K562 (cell line): ENCODE data around the gene JMY. TPM values are rescaled to one million over a fixed set of nuclear protein-coding genes. Genes with fewer than 3 reads are reported as not detected.

Experiments used
- ATAC-seq: fragments of 200-7000 bp; cut with Tn5 transposase; 3 replicates; pipeline ENCODE4 v1.9.1; 2020; ENCODE audit warnings: moderate library complexity
- BruUV-seq: library from RNA; stranded (reverse); fragments of 400-500 nt; replicated peaks from 2 replicates; lab custom pipeline; 2021; lab: Mats Ljungman, UMichigan
- CTCF ChIA-PET: fragments of 300-600 bp; formaldehyde crosslinking; extraction: SDS; loops from one replicate; lab custom pipeline; 2021; ENCODE audit warnings: low intra/inter-chr PET ratio; lab: Yijun Ruan, JAX
- POLR2A ChIA-PET: fragments of 300-600, 350-650 bp; sonication (Branson Sonifier 250); formaldehyde crosslinking; extraction: SDS; loops from one replicate; lab custom pipeline; 2021; ENCODE audit warnings: antibody characterized with exemption, inconsistent platforms; lab: Yijun Ruan, JAX
- DNase-seq, 4 experiments: peaks; one replicate each; pipeline versions ENCODE4 v3.0.0 to v3.0.0-alpha.2; 2011 to 2018; ENCODE audit warnings: low spot score in 3 of 4, mixed read lengths in 3 of 4; ENCODE audit errors: extremely low read depth in 1 of 4
- FAIRE-seq: peaks from 2 replicates; lab custom pipeline; 2011; peaks lifted over from hg19 to GRCh38; lab: Jason Lieb, UNC
- H2AFZ ChIP-seq: 2 replicates; pipeline ENCODE4 v1.6.0; 2011; ENCODE audit warnings: low read depth, low read length, control low read depth, inconsistent platforms
- H3K27ac ChIP-seq: fragments of 200-600 bp; 3 replicates; pipeline ENCODE4 v1.8.0; 2011; ENCODE audit warnings: low read depth, mild to moderate bottlenecking, control low read depth, inconsistent platforms, low read length, moderate library complexity, mixed read lengths; ENCODE audit errors: extremely low read depth
- H3K27me3 ChIP-seq, 2 experiments: fragments of 300-600 bp in 1 of 2; 2 replicates in 1 of 2; 3 replicates in 1 of 2; pipeline versions ENCODE4 v1.6.0 to v1.8.0; 2011; ENCODE audit warnings: inconsistent platforms in 2 of 2, low read length in 2 of 2, mild to moderate bottlenecking in 1 of 2, mixed read lengths in 1 of 2, moderate library complexity in 1 of 2; ENCODE audit not compliant: control insufficient read depth in 2 of 2, insufficient read depth in 2 of 2
- H3K36me3 ChIP-seq: fragments of 300-600 bp; 3 replicates; pipeline ENCODE4 v1.8.0; 2011; ENCODE audit warnings: mild to moderate bottlenecking, low read length, inconsistent platforms; ENCODE audit not compliant: control insufficient read depth, insufficient read depth
- H3K4me1 ChIP-seq, 2 experiments: fragments of 200-600 bp in 1 of 2; replicated peaks in 1 of 2; 2 replicates in 1 of 2; 3 replicates in 1 of 2; pipeline versions ENCODE4 v1.5.1 to v1.8.0; 2011; ENCODE audit warnings: inconsistent platforms in 2 of 2, low read length in 2 of 2, mild to moderate bottlenecking in 1 of 2, mixed read lengths in 1 of 2, moderate library complexity in 1 of 2; ENCODE audit not compliant: control insufficient read depth in 2 of 2, insufficient read depth in 2 of 2
- H3K4me2 ChIP-seq: 2 replicates; pipeline ENCODE4 v1.6.1; 2011; ENCODE audit warnings: low read length, control low read depth, inconsistent platforms, mixed read lengths; ENCODE audit not compliant: insufficient read depth
- H3K4me3 ChIP-seq: fragments of 200-600 bp; sonication (generic), shearing (Covaris generic); 2 replicates; pipeline ENCODE4 v1.5.1; 2016; ENCODE audit warnings: control low read depth, inconsistent platforms
- H3K79me2 ChIP-seq: fragments of 200-600 bp; 3 replicates; pipeline ENCODE4 v1.8.0; 2011; ENCODE audit warnings: low read length, inconsistent platforms; ENCODE audit not compliant: control insufficient read depth, insufficient read depth
- H3K9ac ChIP-seq, 2 experiments: 2 replicates each; pipeline versions ENCODE4 v1.6.0 to v1.6.1; 2011; ENCODE audit warnings: low read depth in 2 of 2, low read length in 2 of 2, control low read depth in 1 of 2, inconsistent platforms in 1 of 2, mild to moderate bottlenecking in 1 of 2, mixed read lengths in 1 of 2; ENCODE audit not compliant: insufficient read depth in 1 of 2
- H3K9me1 ChIP-seq: one replicate; pipeline ENCODE4 v1.6.0; 2011; ENCODE audit warnings: inconsistent platforms, mild to moderate bottlenecking, low read length, moderate library complexity; ENCODE audit not compliant: control insufficient read depth, insufficient read depth
- H3K9me3 ChIP-seq: replicated peaks from 2 replicates; pipeline ENCODE4 v1.5.1; 2011; ENCODE audit warnings: low read depth, low read length, inconsistent platforms; ENCODE audit not compliant: control insufficient read depth, insufficient read depth
- H4K20me1 ChIP-seq: replicated peaks from 2 replicates; pipeline ENCODE4 v1.6.1; 2011; ENCODE audit warnings: low read length, inconsistent platforms, mixed read lengths; ENCODE audit not compliant: control insufficient read depth, insufficient read depth
- ATF7 ChIP-seq: fragments of 450-650 bp; IDR thresholded peaks from 2 replicates; pipeline ENCODE4 v1.7.1; 2014; ENCODE audit warnings: mild to moderate bottlenecking, moderate library complexity
- EHMT2 ChIP-seq: fragments of 450-650 bp; IDR thresholded peaks from 2 replicates; pipeline ENCODE4 v1.6.1; 2018; ENCODE audit warnings: antibody characterized with exemption
- PKNOX1 ChIP-seq: fragments of 450-650 bp; IDR thresholded peaks from 2 replicates; pipeline ENCODE4 v1.6.1; 2016
- POLR3G ChIP-seq: IDR thresholded peaks from 2 replicates; pipeline ENCODE4 v1.6.1; 2011; ENCODE audit not compliant: insufficient read length, insufficient replicate concordance; ENCODE audit errors: extremely low read depth
- SAFB ChIP-seq: fragments of 200-400 bp; formaldehyde crosslinking; IDR thresholded peaks from 2 replicates; pipeline ENCODE4 v1.6.1; 2017; ENCODE audit warnings: low read depth, low read length, borderline replicate concordance
- TAF1 ChIP-seq: IDR thresholded peaks from 2 replicates; pipeline ENCODE4 v1.6.1; 2011; ENCODE audit warnings: mild to moderate bottlenecking, low read length, moderate library complexity; ENCODE audit not compliant: insufficient read depth, control insufficient read depth, severe bottlenecking; ENCODE audit errors: extremely low read depth
- TSC22D4 ChIP-seq: fragments of 450-650 bp; IDR thresholded peaks from 2 replicates; pipeline ENCODE4 v1.6.1; 2016; ENCODE audit warnings: missing genetic modification characterization, missing biosample characterization, control low read depth
- ZBED1 ChIP-seq: IDR thresholded peaks from 2 replicates; pipeline ENCODE4 v1.6.1; 2014
- ZFP30 ChIP-seq: fragments of 250-450 bp; sonication (Bioruptor Pico); IDR thresholded peaks from 2 replicates; pipeline ENCODE4 v1.8.0; 2022; ENCODE audit warnings: moderate library complexity, mild to moderate bottlenecking, inconsistent platforms, borderline replicate concordance
- WGBS: fragments of 100-300 bp; shearing (Covaris generic); methylation state at CpG from one replicate; pipeline ENCODE4 v1.1.6; 2016; ENCODE audit warnings: low coverage, mixed read lengths; ENCODE audit not compliant: insufficient coverage; ENCODE audit errors: missing lambda C conversion rate; 5-methylcytosine and 5-hydroxymethylcytosine counted together
- in situ Hi-C: fragments of 300-500 bp; cut with MboI; formaldehyde crosslinking; loops from 4 replicates; pipeline ENCODE4 v1.15.0; 2018; ENCODE audit warnings: inconsistent platforms, mixed read lengths
- intact Hi-C: fragments of 100-400 bp; cut with micrococcal nuclease; formaldehyde crosslinking; loops from 2 replicates; pipeline ENCODE4 v1.14.2; 2022
- polyA plus RNA-seq, 8 experiments: library from polyadenylated mRNA; depleted of rRNA in 4 of 8; stranded (reverse) in 5 of 8; unstranded in 3 of 8; fragments of >200 nt; fragmentation: Nextera tagmentation in 2 of 8; fragmentation: Illumina TruSeq in 1 of 8; extraction: Ambion mirVana in 2 of 8; extraction: Trizol in 1 of 8; gene quantifications; 2 replicates each; pipeline versions ENCODE4 v1.2.1 to v1.2.3, GENCODE V29; 2011 to 2014; ENCODE audit warnings: inconsistent platforms in 1 of 8, missing spikeins in 1 of 8
- total RNA-seq, 7 experiments: library from RNA; depleted of rRNA in 6 of 7; stranded (reverse); fragments of >200 nt in 6 of 7; fragmentation: Illumina TruSeq in 2 of 7; extraction: Trizol in 2 of 7; gene quantifications; 2 replicates each; pipeline versions ENCODE4 v1.2.1 to v1.2.3, GENCODE V29; 2011 to 2021; ENCODE audit warnings: low replicate concordance in 1 of 7
- TF ChIP-seq, protein P1 (sequence below), 3 experiments: fragments of 200-800 bp in 1 of 3; fragments of 250-450 bp in 1 of 3; fragments of 450-650 bp in 1 of 3; sonication (Bioruptor Pico) in 1 of 3; sonication (Bioruptor generic) in 1 of 3; formaldehyde crosslinking in 1 of 3; IDR thresholded peaks; 2 replicates each; pipeline versions ENCODE4 v1.6.1 to v1.8.0; 2016 to 2022; ENCODE audit warnings: mild to moderate bottlenecking in 2 of 3, missing genetic modification characterization in 2 of 3, missing compliant biosample characterization in 1 of 3, moderate library complexity in 1 of 3
- TF ChIP-seq, protein P2 (sequence below): sonication (generic); formaldehyde crosslinking; IDR thresholded peaks from 2 replicates; pipeline ENCODE4 v1.8.0; 2023; ENCODE audit warnings: mild to moderate bottlenecking, missing genetic modification reagents
- TF ChIP-seq, protein P3 (sequence below): sonication (generic); formaldehyde crosslinking; IDR thresholded peaks from 2 replicates; pipeline ENCODE4 v1.8.1; 2023; ENCODE audit warnings: mild to moderate bottlenecking, missing genetic modification reagents

The JMY gene
- total and polyA plus RNA-seq, 9 of the 15 experiments (the other 6 are each of a cell fraction or from before 2014, with no cell fraction given): 1.1 to 5.5 (median 3.7) TPM

- Histone ChIP-seq H3K27ac (peak overlapping the region; percentile 5; the same call in 1 of the 3 replicates), H4K20me1 (no peaks in the 10 kb centered on the region), H2AFZ (no peak overlapping the region; the same call in 1 of the 2 replicates), H3K4me1 (peaks cover 0 to 5% of the 10 kb centered on the region in 2 experiments; a peak in 1 of 5 replicates), H3K79me2 (no peaks in the 10 kb centered on the region), H3K9me1 (no peaks in the 10 kb centered on the region), H3K36me3 (peaks cover 23% of the 10 kb centered on the region), H3K9ac (no peak overlapping the region), H3K9me3 (no peaks in the 10 kb centered on the region), H3K4me2 (no peak overlapping the region), H3K4me3 (no peak overlapping the region), H3K27me3 (no peaks in the 10 kb centered on the region)
- FAIRE-seq (no peak), ATAC-seq (peak; percentile 97), DNase-seq (peak in 2 of 4 experiments; percentile 16 to 35)
- ChIA-PET CTCF (no interaction called here), POLR2A (interaction anchor here (0.6 to 1.2 kb wide), 3 partner anchors 8 to 1059 kb away, joined by 3 to 5 read pairs (median 5); no protein-coding TSS in a partner anchor)
- intact Hi-C loops: no loop called here
- 75% methylated on average over 3 of the region's 3 CpGs for WGBS
- in situ Hi-C loops: no loop called here
- no TSS peak for BruUV-seq
- peak; percentile 65; the same call in 1 of the 2 replicates for TF ChIP-seq ATF7
- TF ChIP-seq, protein P1, sequence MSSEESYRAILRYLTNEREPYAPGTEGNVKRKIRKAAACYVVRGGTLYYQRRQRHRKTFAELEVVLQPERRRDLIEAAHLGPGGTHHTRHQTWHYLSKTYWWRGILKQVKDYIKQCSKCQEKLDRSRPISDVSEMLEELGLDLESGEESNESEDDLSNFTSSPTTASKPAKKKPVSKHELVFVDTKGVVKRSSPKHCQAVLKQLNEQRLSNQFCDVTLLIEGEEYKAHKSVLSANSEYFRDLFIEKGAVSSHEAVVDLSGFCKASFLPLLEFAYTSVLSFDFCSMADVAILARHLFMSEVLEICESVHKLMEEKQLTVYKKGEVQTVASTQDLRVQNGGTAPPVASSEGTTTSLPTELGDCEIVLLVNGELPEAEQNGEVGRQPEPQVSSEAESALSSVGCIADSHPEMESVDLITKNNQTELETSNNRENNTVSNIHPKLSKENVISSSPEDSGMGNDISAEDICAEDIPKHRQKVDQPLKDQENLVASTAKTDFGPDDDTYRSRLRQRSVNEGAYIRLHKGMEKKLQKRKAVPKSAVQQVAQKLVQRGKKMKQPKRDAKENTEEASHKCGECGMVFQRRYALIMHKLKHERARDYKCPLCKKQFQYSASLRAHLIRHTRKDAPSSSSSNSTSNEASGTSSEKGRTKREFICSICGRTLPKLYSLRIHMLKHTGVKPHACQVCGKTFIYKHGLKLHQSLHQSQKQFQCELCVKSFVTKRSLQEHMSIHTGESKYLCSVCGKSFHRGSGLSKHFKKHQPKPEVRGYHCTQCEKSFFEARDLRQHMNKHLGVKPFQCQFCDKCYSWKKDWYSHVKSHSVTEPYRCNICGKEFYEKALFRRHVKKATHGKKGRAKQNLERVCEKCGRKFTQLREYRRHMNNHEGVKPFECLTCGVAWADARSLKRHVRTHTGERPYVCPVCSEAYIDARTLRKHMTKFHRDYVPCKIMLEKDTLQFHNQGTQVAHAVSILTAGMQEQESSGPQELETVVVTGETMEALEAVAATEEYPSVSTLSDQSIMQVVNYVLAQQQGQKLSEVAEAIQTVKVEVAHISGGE (CRISPR knock-in tag; IDR thresholded peaks at IDR 0.05): no peak
- TF ChIP-seq PKNOX1: no peak
- no peak for TF ChIP-seq TSC22D4 (tag)
- no peak for TF ChIP-seq ZBED1
- no peak for TF ChIP-seq TAF1
- TF ChIP-seq, protein P2, sequence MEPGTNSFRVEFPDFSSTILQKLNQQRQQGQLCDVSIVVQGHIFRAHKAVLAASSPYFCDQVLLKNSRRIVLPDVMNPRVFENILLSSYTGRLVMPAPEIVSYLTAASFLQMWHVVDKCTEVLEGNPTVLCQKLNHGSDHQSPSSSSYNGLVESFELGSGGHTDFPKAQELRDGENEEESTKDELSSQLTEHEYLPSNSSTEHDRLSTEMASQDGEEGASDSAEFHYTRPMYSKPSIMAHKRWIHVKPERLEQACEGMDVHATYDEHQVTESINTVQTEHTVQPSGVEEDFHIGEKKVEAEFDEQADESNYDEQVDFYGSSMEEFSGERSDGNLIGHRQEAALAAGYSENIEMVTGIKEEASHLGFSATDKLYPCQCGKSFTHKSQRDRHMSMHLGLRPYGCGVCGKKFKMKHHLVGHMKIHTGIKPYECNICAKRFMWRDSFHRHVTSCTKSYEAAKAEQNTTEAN (CRISPR knock-in tag): no peak
- TF ChIP-seq, protein P3, sequence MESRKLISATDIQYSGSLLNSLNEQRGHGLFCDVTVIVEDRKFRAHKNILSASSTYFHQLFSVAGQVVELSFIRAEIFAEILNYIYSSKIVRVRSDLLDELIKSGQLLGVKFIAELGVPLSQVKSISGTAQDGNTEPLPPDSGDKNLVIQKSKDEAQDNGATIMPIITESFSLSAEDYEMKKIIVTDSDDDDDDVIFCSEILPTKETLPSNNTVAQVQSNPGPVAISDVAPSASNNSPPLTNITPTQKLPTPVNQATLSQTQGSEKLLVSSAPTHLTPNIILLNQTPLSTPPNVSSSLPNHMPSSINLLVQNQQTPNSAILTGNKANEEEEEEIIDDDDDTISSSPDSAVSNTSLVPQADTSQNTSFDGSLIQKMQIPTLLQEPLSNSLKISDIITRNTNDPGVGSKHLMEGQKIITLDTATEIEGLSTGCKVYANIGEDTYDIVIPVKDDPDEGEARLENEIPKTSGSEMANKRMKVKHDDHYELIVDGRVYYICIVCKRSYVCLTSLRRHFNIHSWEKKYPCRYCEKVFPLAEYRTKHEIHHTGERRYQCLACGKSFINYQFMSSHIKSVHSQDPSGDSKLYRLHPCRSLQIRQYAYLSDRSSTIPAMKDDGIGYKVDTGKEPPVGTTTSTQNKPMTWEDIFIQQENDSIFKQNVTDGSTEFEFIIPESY (CRISPR knock-in tag): no peak
- no peak for TF ChIP-seq SAFB
- TF ChIP-seq EHMT2: peak; percentile 51; the same call in 1 of the 2 replicates
- TF ChIP-seq POLR3G: no peak
- no peak for TF ChIP-seq ZFP30 (CRISPR knock-in tag)
Measured at GRCh38 chr5:79318935-79319614, 83.1 kb downstream of the JMY start.
